Activated T-cell treated with anti-CD3 and anti-CD28 coated beads for 1 hour (primary cell): Measurements from ENCODE around the gene FOXP1.
"Not testable (repeated sequence)": the region's sequence is repeated elsewhere in the genome, so short reads cannot be mapped to it uniquely, and the experiment has no call there.

Source experiments
- DNase-seq: peaks from one replicate; pipeline ENCODE4 v3.0.0-alpha.2; 2020; ENCODE audit warnings: low read depth

The FOXP1 gene

DNA sequence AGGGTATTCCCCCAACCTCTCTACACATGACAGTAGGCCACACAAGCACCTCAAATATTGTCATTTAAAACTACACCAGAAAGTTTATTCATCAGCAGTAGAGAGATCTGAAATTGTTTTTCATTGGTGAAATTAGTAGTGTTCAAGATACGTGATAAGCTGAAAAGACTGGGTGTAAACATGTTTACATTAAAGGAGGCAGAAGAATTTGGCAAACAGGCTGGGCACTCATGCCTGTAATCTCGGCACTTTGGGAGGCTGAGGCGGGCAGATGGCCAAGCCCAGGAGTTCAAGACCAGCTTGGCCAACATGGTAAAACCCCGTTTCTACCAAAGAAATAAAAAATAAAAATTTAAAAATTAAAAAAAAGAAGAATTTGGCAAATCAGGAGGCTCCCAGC lies 255.6 kb downstream of the FOXP1 start:
- DNase-seq = no peak

DNA sequence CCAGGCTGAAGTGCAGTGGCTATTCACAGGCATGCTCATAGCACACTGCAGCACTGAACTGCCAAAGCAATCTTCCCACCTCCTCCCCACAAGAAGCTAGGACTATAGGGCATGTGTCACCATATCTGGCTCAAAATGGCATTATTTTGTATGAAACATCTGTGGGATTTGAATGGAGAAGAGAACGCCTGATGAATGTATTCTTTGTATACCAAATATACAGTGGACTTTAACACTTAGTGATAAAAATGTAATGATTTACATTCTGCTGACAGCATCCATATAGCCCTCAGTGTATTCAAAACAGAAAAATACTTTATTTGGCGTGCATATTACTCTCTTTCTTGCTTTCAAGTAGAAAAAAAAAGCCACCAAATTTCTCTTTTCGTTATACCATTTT lies 257.8 kb downstream of the FOXP1 start:
- no peak for DNase-seq

DNA sequence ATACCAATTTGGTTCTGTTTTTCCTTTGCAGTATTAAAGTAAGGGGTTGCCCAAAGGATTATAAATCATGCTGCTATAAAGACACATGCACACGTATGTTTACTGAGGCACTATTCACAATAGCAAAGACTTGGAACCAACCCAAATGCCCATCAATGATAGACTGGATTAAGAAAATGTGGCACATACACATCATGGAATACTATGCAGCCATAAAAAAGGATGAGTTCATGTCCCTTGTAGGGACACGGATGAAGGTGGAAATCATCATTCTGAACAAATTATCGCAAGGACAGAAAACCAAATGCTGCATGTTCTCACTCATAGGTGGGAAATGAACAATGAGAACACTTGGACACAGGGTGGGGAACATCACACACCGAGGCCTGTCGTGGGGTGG lies 259.3 kb downstream of the FOXP1 start:
- not testable (repeated sequence) for DNase-seq

DNA sequence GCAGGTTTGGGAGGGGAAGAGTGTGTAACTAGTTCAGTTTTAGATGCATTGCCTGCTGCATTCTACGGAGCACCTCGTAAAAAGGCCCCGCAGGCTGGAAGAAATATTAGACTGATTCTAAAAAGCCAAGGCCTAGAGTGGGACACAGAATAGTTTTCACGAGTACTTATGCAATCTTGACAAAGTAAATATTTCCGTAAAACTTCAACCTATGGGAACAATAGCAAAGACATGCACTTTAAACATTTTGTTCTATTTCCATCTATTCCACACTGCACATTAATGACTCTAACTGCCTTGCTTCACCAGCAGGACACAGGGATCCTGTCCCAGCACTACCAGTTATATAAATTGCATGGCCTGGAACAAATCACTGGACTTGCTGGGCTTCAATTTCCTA lies 260.0 kb downstream of the FOXP1 start:
- DNase-seq = no peak

DNA sequence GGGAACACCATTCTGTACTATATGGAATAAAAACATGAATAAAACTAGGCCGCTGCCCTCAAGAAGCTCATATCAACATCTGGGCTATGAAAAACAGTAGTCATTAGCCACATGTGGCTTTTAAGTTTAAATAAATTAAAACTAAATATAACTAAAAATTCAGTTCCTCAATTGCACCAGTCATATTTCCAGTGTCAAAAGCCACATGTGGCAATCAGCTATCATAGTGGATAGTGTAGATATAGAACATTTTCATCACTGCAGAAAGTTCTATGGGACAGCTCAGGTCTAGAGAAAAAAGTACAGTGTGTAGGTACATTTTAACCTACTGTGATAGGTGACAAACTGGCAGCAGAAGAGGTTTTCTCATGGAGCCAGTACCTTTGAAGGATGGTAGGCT lies 261.4 kb downstream of the FOXP1 start:
- no peak for DNase-seq

DNA sequence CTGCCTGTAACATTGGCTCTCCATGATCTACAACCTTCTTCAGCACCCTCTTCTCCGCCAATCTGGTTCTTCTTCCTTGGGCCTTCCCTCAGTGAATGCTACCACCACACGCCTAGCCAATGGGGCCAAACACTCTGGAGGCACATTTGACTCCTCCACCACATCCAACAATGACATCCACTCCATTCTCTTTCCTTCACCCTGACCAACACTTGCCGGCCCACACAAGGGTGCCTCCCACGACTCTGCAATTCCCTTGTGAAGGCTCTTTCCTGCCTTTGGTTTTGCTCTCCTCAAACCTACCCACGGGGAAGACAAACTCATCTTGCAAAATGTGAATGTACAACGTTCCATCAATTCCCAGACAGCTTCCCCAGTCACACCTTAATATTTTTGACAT lies 263.8 kb downstream of the FOXP1 start:
- DNase-seq = no peak

DNA sequence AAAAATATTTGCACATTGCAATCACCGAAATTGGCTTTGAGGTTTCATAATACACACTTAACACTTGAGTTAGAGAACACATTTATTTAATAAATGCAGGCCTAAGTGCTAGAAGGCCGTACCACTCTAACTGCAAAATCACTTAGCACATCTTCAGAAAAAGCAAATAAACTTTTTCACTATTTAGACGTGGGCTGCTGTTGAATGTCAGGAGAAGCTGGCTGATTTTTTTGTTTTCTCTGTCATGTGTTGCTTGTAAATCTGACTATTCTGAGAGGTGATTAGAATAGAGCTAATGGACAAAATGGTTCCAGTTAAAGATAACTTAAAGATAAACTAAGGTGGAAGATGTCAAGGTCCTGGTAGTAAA lies 265.1 kb downstream of the FOXP1 start:
- DNase-seq = no peak

DNA sequence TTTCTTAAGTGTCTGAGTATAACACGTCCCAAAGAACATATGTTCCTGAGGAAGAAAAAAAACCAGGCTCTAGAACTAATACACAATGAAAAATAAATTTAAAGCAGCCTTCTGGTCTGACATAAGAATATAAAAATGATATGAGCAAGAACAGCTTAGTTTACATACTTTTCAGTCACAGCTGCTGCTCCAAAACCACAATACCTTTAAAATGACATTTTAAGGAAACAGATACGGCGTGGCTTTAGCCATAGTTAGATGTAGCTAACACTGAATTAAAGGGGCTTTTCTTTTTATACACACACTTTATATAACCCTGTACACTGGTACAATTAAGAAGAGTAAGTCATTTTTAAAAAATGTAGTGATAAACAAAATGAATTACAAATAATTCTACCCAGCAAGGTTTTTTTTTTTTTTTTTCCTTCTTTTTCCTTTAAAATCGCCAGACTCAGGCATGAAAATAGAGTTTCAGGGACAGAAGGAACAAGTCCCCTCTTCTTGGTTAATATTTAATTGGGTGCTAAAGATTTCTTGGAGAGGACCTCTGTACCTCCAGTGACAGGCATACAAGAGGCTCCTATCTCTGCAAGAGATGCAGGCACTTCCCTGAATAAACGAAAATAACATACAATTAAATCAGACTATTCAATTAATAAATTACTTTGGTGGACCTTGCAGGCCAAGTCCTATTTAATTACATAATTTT lies 265.6 kb downstream of the FOXP1 start:
- DNase-seq = no peak

DNA sequence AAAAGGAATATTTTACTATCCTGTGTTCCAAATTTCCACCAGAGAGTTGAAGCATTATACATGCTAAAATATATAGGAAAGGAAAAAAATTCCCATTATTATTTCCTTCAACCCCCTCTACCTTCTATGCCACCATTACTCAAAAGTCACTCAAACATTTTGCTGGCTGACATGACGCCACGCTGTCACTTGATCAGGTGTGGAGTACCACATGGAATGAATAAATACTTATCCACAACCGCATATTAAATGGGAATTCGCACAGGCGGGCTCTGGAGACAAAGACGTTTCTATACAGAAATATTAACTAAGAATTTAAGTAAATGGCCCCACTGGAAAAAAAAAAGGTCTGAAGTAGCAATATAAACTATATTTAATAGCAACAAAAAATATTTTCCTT lies 266.4 kb downstream of the FOXP1 start:
- DNase-seq = no peak

DNA sequence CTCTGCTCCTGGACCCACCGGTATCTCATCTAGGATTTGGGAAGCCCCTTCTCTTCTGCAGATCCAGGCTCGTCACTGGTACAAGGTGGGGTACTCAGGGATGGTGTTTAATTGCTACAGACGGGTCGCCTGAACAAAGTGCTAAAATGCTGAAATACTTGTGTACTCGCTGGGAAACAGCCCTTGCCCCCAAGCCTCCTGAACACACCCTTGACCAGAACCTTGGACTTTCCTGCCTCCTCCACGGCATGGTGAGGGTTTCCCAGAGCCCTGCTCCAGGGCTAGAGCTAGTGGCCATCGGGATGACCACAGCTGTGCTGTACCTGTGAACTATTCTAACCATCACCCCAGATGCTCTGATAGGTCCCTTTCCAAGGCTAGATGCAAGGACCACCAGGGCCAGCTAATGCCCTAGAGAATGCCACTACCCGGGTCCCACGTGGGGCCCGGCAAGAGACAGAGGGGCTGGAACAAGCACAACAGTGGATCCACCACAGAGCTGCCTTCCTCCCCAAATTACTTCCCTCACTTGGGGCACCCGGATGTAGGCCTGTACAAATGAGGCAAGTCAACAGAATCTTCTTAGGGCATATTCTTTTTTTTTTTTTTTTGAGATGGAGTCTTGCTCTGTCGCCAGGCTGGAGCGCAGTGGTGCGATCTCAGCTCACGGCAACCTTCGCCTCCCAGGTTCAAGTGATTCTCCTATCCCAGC lies 267.3 kb downstream of the FOXP1 start:
- DNase-seq = no peak

DNA sequence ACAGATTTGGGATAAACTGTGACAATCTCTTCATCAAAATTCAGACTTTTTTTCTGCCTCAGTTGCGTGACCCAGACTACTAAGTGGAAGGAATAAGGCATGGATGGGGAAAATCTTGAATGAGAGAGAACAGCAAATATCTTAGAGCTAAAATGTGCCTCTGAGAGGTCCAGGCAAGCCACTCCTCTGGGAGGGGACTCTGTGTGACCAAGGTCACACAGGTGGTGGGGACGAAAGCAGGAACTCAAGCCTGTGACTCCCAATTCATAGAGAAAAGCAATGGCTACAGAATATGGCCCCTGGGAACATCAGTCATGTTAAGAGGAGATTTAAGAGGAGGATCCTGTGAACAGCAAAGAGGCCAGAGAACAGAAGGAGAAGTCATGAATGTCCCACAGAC lies 268.1 kb downstream of the FOXP1 start:
- no peak for DNase-seq

DNA sequence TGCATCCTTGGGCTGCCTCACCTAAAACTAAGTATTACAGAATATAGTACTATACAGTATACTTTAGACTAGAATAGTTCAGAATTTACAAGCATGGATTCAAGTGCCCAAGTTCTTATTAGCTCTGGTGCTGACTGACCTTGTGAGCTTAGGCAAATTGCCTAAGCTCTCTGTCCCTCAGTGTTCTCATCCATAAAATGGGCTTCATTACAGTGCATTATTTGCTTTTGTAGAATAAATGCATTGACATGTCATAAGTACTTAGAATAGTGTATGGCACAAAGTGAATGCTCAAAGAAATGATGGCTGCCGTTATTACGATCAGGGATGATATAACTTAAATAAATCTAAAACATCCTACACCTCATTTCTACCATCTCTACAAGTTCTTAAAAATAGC lies 269.7 kb downstream of the FOXP1 start:
- no peak for DNase-seq

DNA sequence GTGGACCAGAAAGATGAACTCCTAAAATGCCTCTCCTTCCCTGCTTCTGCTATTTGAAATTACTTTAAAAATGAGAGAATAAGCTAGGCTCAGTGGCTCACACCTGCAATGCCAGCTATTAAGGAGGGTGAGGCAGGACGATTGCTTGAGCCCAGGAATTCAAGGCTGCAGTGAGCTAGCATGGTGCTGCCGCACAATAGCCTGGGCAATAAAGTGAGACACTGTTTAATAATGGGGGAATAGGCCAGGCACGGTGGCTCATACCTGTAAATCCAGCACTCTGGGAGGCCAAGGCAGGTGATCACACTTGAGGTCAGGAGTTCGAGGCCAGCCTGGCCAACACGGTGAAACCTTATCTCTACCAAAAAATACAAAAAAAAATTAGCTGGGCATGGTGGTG lies 271.1 kb downstream of the FOXP1 start:
- no peak for DNase-seq

DNA sequence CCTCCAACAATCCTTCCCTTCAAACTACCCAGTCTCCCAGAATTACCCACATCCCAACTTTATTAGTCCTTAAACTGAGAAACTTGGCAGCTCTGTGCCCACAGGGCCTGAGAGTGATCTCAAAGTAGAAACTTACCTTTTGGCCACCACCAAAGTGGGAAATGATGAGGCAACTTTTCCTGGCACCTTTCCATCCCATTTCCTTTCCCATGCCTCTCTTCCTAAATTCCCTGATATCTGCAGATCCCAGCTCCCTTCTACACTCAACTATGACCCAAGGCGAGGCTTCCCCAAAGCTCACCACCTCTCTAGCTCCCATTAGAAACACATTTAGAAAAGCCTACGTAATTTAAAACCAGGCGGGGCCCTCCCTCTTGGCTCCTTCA lies 271.9 kb downstream of the FOXP1 start:
- DNase-seq = no peak

DNA sequence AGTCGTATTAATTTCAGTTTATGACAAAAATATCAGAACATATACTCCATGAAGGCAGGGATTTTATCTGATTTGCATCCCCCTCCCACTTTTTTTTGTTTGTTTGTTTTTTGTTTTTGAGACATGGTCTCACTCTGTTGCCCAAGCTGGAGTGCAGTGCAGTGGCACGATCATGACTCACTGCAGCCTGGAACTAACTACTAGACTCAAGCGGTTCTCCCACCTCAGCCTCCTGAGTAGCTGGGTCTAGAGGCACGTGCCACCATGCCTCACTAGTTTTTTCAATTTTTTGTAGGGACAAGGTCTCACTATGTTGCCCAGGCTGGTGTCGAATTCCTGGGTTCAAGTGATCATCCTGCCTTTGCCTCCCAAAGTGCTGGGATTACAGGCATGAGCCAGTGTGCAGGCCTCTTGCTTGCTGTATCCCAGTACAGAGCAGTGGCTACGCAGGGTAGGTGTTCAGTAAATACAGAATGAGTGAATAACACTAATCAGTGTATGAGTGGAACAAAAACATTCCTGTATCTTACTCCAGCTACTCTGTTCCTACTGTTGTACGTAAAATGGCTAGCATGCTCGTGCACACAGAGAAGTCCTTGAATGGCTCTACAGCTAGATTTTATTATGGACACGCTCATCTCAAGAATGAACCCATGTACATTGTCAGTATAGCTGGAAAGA lies 272.4 kb downstream of the FOXP1 start:
- no peak for DNase-seq

DNA sequence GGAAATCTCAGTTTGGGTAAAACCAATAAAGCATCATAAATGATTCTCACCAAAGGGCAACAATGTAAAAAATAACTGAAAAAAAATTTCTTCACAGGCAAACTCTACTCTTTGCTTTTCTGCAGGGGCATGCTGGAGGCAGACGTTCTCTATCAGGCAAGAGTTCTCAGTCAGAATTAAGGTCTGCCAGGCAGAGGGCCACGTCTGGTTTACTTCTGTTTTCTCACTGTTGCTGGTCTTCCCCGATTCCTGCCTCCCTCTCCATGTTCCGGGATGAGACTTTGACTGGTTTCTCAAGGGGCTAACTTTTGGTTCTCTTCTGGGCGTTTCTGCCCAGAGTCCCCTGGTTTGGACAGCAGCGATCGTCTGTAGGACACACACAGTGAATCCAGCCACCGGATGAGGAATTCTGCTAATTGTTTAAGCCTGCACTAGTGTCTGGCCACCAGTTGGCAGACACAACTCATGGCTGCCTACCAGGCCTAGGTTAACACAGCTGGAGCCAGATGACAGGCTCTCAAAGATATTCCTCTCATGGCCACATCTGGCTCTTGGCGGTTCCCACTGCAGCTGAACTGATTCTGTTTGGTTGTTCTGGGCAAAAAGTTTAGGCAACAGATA lies 273.1 kb downstream of the FOXP1 start:
- DNase-seq = no peak

DNA sequence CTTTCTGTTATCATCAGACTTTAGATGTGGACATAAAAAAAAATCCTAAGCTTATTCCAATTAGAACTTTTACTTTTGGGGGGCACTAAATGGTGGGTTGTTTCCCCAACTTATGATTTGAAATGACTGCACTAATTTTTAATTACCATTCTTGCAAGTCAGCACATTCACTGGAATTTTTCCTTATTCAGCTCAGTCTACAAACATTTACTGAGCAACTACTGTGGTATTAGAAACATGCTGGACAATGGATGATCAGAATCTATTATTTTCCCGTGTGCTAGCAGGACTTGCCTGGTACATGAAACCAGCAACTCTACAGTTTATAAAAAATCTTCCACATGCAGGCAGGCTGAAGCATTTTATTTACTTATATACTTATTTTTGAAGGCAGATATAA lies 273.6 kb downstream of the FOXP1 start:
- no peak for DNase-seq

DNA sequence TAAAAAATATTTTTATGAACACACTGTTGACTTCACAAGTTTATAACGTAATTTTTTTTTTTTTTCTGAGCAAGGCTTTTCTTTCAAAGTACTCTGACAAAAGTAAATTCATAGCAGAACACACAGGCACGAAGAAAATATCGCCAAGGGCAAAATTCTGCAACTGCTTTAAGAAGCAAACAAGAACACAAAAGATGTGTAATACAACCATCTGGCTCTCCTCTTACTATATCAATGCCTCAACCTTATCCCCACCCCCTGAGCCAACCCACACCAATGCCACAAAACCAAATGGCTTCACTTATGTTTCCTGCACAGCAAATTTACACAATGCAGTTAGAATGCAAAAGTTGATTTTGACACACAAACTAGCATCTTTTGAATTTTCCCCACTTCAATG lies 274.2 kb downstream of the FOXP1 start:
- DNase-seq = no peak

DNA sequence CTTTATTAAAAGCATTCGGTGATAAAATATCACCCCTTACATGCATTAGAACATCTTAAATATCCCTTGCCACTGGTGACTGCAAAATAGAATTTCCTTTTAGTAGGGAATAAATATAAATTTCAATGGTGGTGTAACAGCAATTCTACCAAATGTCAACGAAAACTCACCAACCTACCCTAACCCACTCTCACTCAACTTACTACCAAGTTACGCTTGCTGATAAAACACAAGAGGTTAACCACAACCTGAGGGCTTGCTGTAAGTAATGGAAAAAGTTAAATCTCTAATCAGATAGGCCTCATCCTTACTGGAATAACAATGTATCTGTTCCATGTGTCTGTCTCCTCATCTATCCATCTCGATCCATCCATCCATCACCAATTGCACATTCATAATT lies 274.7 kb downstream of the FOXP1 start:
- DNase-seq = no peak

DNA sequence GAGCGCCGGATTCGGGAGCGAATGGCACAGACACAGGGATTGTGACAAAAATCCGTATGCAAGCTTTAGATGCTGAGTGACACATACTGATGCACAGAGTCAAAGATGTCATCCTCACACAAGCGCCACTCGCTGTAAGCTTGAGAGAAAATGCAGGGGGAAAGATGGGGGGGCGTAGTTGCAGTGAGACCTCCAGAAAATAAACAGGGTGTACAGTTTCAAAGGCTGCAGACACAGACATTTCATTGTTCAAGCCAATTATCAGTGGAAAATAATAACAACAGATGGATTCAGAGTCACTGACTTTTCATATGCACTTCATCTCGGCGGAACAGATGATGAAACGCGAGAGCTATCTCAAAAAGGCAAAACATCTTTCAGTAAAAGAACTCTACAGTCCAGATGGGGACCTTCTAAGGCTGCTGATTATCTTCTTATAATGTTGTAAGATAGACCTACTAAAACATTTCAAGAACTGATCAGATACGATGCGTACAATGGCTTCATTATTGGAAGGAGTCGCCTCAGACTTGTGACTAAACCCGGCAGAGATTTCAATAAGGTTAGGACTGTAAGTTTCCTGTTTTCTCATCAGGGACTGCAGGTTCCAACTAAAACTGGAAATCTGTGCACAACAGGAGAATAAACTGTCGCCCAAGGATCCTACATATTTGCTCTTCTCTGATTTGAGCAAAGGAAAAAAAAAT lies 275.4 kb downstream of the FOXP1 start:
- no peak for DNase-seq

DNA sequence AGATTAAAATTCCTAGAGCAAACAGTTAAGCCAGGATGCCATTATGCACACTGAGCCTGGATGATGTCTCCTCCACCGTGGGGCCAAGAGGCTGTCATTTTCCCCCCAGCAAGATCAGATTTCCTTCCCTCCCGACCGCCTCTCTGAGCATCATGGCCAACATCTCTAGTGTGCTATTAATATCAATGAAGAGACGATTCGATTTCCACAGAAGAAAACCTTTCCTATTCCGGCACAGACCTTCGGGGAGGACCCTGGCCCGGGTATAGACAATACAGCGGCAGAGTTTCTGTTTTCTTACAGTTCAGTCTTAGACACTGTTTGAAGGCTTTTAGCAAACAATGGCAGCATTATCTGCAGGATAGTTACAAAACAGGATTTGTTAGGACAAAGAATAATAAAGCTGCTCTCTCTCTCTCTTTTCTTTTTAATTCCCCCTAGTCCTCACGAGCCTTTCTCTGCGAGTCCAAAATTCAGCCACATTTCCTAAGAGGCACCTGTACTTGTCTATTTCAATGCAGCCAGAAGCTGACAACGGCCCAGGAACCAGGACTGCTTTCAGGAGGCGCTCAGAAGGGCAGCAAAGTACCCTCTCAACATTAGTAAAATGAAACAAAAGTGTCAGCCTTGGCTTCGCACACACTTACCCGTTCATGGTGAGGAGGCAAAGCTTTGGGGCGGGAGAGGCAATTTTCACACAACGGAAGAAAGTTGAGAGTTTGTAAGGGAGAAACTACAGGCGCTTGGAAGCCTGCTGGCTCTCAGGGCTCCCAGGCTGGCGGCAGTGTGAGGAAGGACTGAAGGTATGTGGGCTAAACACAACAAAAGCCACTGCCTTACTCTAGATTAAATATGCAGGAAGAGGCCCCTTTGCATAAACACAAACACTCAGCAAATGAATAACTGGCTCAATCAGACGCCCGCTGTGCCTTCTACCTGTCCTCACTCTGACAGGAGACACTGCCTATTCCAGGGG lies 278.0 kb downstream of the FOXP1 start:
- DNase-seq = no peak
